Measurements from ENCODE around the gene PAPPA. TPM values are rescaled to one million over a fixed set of nuclear protein-coding genes. Genes with fewer than 3 reads are reported as not detected.
A peak's percentile ranks its signal among the peaks of the same experiment; 100 is the strongest.

PAPPA gene
- total and polyA plus RNA-seq, 9 of the 15 experiments (the other 6 are each of a cell fraction or from before 2014, with no cell fraction given) = 0.06 to 0.18 (median 0.11) TPM

- TF ChIP-seq PRDM10 (IDR thresholded peaks at IDR 0.05; ENCODE audit: partially characterized antibody) (no peak), ZNF175 (CRISPR knock-in tag; IDR thresholded peaks at IDR 0.05; ENCODE audit: low read depth) (no peak), SUPT5H (IDR thresholded peaks at IDR 0.05) (no peak), ZNF239 (CRISPR knock-in tag; IDR thresholded peaks at IDR 0.05) (no peak), ZNF592 (IDR thresholded peaks at IDR 0.05) (no peak), GATAD2B (IDR thresholded peaks at IDR 0.05; ENCODE audit: borderline replicate concordance) (no peak), ZNF785 (CRISPR knock-in tag; IDR thresholded peaks at IDR 0.05) (no peak), MBD2 (IDR thresholded peaks at IDR 0.05; ENCODE audit: borderline replicate concordance, low read depth) (no peak), TFAM (CRISPR knock-in tag; conservative IDR thresholded peaks at IDR 0.05) (no peak), NFATC3 (IDR thresholded peaks at IDR 0.05) (no peak), ZNF121 (CRISPR knock-in tag; conservative IDR thresholded peaks at IDR 0.05) (no peak), YBX1 (IDR thresholded peaks at IDR 0.05) (no peak), SREBF1 (IDR thresholded peaks at IDR 0.05; ENCODE audit: borderline replicate concordance, low read depth, low read length) (no peak), GABPB2 (CRISPR knock-in tag; conservative IDR thresholded peaks at IDR 0.05) (no peak), HIVEP1 (CRISPR knock-in tag; IDR thresholded peaks at IDR 0.05) (no peak), ILK (tag; IDR thresholded peaks at IDR 0.05; ENCODE audit: borderline replicate concordance, low read depth) (no peak), ZNF217 (CRISPR knock-in tag; IDR thresholded peaks at IDR 0.05) (no peak), LARP7 (IDR thresholded peaks at IDR 0.05) (no peak), RCOR1 (IDR thresholded peaks at IDR 0.05; ENCODE audit: borderline replicate concordance in 1 of 2, low read depth in 2 of 2, low read length in 2 of 2) (peak in 1 of 2 experiments; percentile 54; a peak in 1 of 4 replicates), ZNF41 (CRISPR knock-in tag; conservative IDR thresholded peaks at IDR 0.05) (no peak), MTF1 (CRISPR knock-in tag; IDR thresholded peaks at IDR 0.05; ENCODE audit: borderline replicate concordance) (no peak), POLR2A (conservative IDR thresholded peaks at IDR 0.05) (no peak), FOXJ2 (tag; IDR thresholded peaks at IDR 0.05) (no peak), CREB5 (CRISPR knock-in tag; IDR thresholded peaks at IDR 0.05) (no peak)
These were observed 66.1 kb downstream of the PAPPA start (continued) for GRCh38 chr9:116219686-116220085.
